Fibroblast of lung (primary cell): ENCODE measurements around the gene PNPLA7. TPM values are rescaled to one million over a fixed set of nuclear protein-coding genes. Genes with fewer than 3 reads are reported as not detected.
A peak's percentile ranks its signal among the peaks of the same experiment; 100 is the strongest.

Experiments used
- DNase-seq, 2 donors: peaks; one replicate each; pipeline versions ENCODE4 v3.0.0 to v3.0.0-alpha.2; 2010; ENCODE audit warnings: low read depth in 2 of 2
- H2AFZ ChIP-seq: 2 replicates; pipeline ENCODE4 v1.5.1; 2012; ENCODE audit warnings: low read length, control low read depth, inconsistent platforms
- H3K27ac ChIP-seq: 2 replicates; pipeline ENCODE4 v1.5.1; 2011; ENCODE audit warnings: low read length, control low read depth; ENCODE audit not compliant: insufficient read depth
- H3K27me3 ChIP-seq: 2 replicates; pipeline ENCODE4 v1.5.1; 2011; ENCODE audit warnings: mild to moderate bottlenecking, low read length; ENCODE audit not compliant: control insufficient read depth, insufficient read depth
- H3K36me3 ChIP-seq: 2 replicates; pipeline ENCODE4 v1.5.1; 2011; ENCODE audit warnings: low read length; ENCODE audit not compliant: control insufficient read depth, insufficient read depth
- H3K4me1 ChIP-seq: 2 replicates; pipeline ENCODE4 v1.5.1; 2011; ENCODE audit warnings: low read length; ENCODE audit not compliant: control insufficient read depth, insufficient read depth; ENCODE audit errors: extremely low read depth
- H3K4me2 ChIP-seq: 2 replicates; pipeline ENCODE4 v1.5.1; 2011; ENCODE audit warnings: low read length, control low read depth; ENCODE audit not compliant: insufficient read depth; ENCODE audit errors: extremely low read depth
- H3K4me3 ChIP-seq, 4 experiments: fragments of 200-600 bp in 1 of 4; sonication (generic) in 1 of 4; replicated peaks in 1 of 4; 2 replicates each; pipeline ENCODE4 v1.5.1; 2011 to 2016; ENCODE audit warnings: low read length in 4 of 4, low read depth in 3 of 4, mild to moderate bottlenecking in 3 of 4, control low read depth in 2 of 4, inconsistent platforms in 1 of 4, mixed read lengths in 1 of 4; ENCODE audit not compliant: insufficient read depth in 1 of 4; ENCODE audit errors: control extremely low read depth in 1 of 4
- H3K79me2 ChIP-seq: 2 replicates; pipeline ENCODE4 v1.5.1; 2012; ENCODE audit warnings: mild to moderate bottlenecking, low read length, inconsistent platforms; ENCODE audit not compliant: control insufficient read depth, insufficient read depth
- H3K9ac ChIP-seq: 2 replicates; pipeline ENCODE4 v1.5.1; 2011; ENCODE audit warnings: mild to moderate bottlenecking, low read length, control low read depth; ENCODE audit not compliant: insufficient read depth
- H3K9me3 ChIP-seq: 2 replicates; pipeline ENCODE4 v1.5.1; 2012; ENCODE audit warnings: low read depth, low read length; ENCODE audit not compliant: control insufficient read depth, insufficient read depth
- H4K20me1 ChIP-seq: 2 replicates; pipeline ENCODE4 v1.5.1; 2011; ENCODE audit warnings: low read length; ENCODE audit not compliant: control insufficient read depth, insufficient read depth; ENCODE audit errors: extremely low read depth
- CTCF ChIP-seq, 2 donors: IDR thresholded peaks in 1 of 2; conservative IDR thresholded peaks in 1 of 2; 1 replicate in 1 of 2; 2 replicates in 1 of 2; pipeline ENCODE4 v1.5.1; 2011 to 2012; ENCODE audit warnings: low read length in 2 of 2, control low read depth in 1 of 2, inconsistent platforms in 1 of 2, low read depth in 1 of 2, mild to moderate bottlenecking in 1 of 2
- EZH2 ChIP-seq: IDR thresholded peaks from 2 replicates; pipeline ENCODE4 v1.5.1; 2012; ENCODE audit warnings: low read length, control low read depth, mild to moderate bottlenecking; ENCODE audit errors: missing control alignments
- polyA plus RNA-seq, 2 donors: library from polyadenylated mRNA; depleted of rRNA in 1 of 2; stranded (reverse) in 1 of 2; unstranded in 1 of 2; fragments of >200 nt; gene quantifications; 2 replicates each; pipeline ENCODE4 v1.2.1, GENCODE V29; 2011 to 2012; ENCODE audit warnings: missing spikeins in 1 of 2
- total RNA-seq: library from RNA; depleted of rRNA; stranded (reverse); fragments of >200 nt; gene quantifications from 2 replicates; pipeline ENCODE4 v1.2.1, GENCODE V29; 2014

PNPLA7 gene
- total and polyA plus RNA-seq, 2 donors (not counting 1 experiment from before 2014, with no cell fraction given): 0.23 to 3.0 TPM

- no peak overlapping the region for H3K9ac ChIP-seq
- peaks cover 3% of the 10 kb centered on the region for H3K4me1 ChIP-seq
- no peaks in the 10 kb centered on the region for H4K20me1 ChIP-seq
- peak overlapping the region in 1 of 4 experiments; percentile 10 for H3K4me3 ChIP-seq
- H3K27me3 ChIP-seq: no peaks in the 10 kb centered on the region
- peaks cover 17% of the 10 kb centered on the region for H3K36me3 ChIP-seq
- no peaks in the 10 kb centered on the region for H3K9me3 ChIP-seq
- H3K4me2 ChIP-seq: no peak overlapping the region
- no peak overlapping the region for H2AFZ ChIP-seq
- no peak for DNase-seq
- peaks cover 3% of the 10 kb centered on the region for H3K79me2 ChIP-seq
- TF ChIP-seq CTCF (conservative IDR thresholded peaks at IDR 0.05 in 1 of 2, IDR thresholded peaks at IDR 0.05 in 1 of 2; ENCODE audit: low read depth in 1 of 2, low read length in 2 of 2) (no peak), EZH2 (no peak)
- H3K27ac ChIP-seq: no peak overlapping the region
Measured at GRCh38 chr9:137454145-137454596, 96.0 kb downstream of the PNPLA7 start.

- Histone ChIP-seq H3K4me2 (peak overlapping the region; percentile 13), H3K79me2 (peaks cover 3% of the 10 kb centered on the region), H3K4me1 (peaks cover 3% of the 10 kb centered on the region), H3K27ac (no peak overlapping the region), H4K20me1 (no peaks in the 10 kb centered on the region), H3K36me3 (peaks cover 20% of the 10 kb centered on the region), H3K9ac (no peak overlapping the region), H3K4me3 (peak overlapping the region in 2 of 4 experiments; percentile 16 to 42), H3K9me3 (no peaks in the 10 kb centered on the region), H2AFZ (no peak overlapping the region), H3K27me3 (no peaks in the 10 kb centered on the region)
- peak; percentile 40 to 78 for DNase-seq
- no peak for TF ChIP-seq CTCF (conservative IDR thresholded peaks at IDR 0.05 in 1 of 2, IDR thresholded peaks at IDR 0.05 in 1 of 2; ENCODE audit: low read depth in 1 of 2, low read length in 2 of 2)
- no peak for TF ChIP-seq EZH2
Measured at GRCh38 chr9:137453643-137454081, 96.5 kb downstream of the PNPLA7 start.

- Histone ChIP-seq H3K4me2 (no peak overlapping the region), H3K4me3 (peak overlapping the region in 2 of 4 experiments; percentile 16 to 42), H3K4me1 (peaks cover 2% of the 10 kb centered on the region), H3K27me3 (no peaks in the 10 kb centered on the region), H4K20me1 (no peaks in the 10 kb centered on the region), H3K36me3 (peaks cover 20% of the 10 kb centered on the region), H2AFZ (no peak overlapping the region), H3K9ac (no peak overlapping the region), H3K9me3 (no peaks in the 10 kb centered on the region), H3K27ac (no peak overlapping the region), H3K79me2 (no peaks in the 10 kb centered on the region)
- DNase-seq: no peak
- no peak for TF ChIP-seq EZH2
- no peak for TF ChIP-seq CTCF (conservative IDR thresholded peaks at IDR 0.05 in 1 of 2, IDR thresholded peaks at IDR 0.05 in 1 of 2; ENCODE audit: low read depth in 1 of 2, low read length in 2 of 2)
Measured at GRCh38 chr9:137452761-137453642, 97.2 kb downstream of the PNPLA7 start.
